NCI-H187 treated with DMSO at 0.1 percent for 48 hours (cell line): ENCODE measurements around the gene RIN2.

Source experiments
- DNase-seq: peaks from one replicate; lab custom pipeline; 2025; lab: John Stamatoyannopoulos, UW

RIN2 gene

GRCh38 chr20:19758133-19758500 lies at the start of gene RIN2:
Gene RIN2, plus strand, starts transcription at chr20:19758258. Its CDS starts 131,344 bp downstream, at chr20:19889602.
- no peak for DNase-seq

- no peak for DNase-seq
Measured at GRCh38 chr20:19709635-19710335, 48.3 kb upstream of the RIN2 start.

GRCh38 chr20:19710336-19711120 lies 47.5 kb upstream of the RIN2 start:
- no peak for DNase-seq

GRCh38 chr20:19711126-19711525 lies 46.9 kb upstream of the RIN2 start:
- DNase-seq = no peak

GRCh38 chr20:19712721-19713260 lies 45.3 kb upstream of the RIN2 start:
- no peak for DNase-seq

- no peak for DNase-seq
Measured at GRCh38 chr20:19713822-19714578, 44.1 kb upstream of the RIN2 start.

- no peak for DNase-seq
Measured at GRCh38 chr20:19714579-19714840, 43.5 kb upstream of the RIN2 start.

- DNase-seq = no peak
Measured at GRCh38 chr20:19715986-19716385, 42.1 kb upstream of the RIN2 start.

- DNase-seq = no peak
Measured at GRCh38 chr20:19718880-19719279, 39.2 kb upstream of the RIN2 start.

GRCh38 chr20:19720991-19721390 lies 37.1 kb upstream of the RIN2 start:
- no peak for DNase-seq

GRCh38 chr20:19723051-19723450 lies 35.0 kb upstream of the RIN2 start:
- DNase-seq = no peak

GRCh38 chr20:19723813-19724430 lies 34.1 kb upstream of the RIN2 start:
- DNase-seq = no peak

GRCh38 chr20:19725373-19725772 lies 32.7 kb upstream of the RIN2 start:
- no peak for DNase-seq

- no peak for DNase-seq
Measured at GRCh38 chr20:19725814-19726525, 32.1 kb upstream of the RIN2 start.

GRCh38 chr20:19727251-19727847 lies 30.7 kb upstream of the RIN2 start:
- DNase-seq = no peak

- no peak for DNase-seq
Measured at GRCh38 chr20:19729672-19730071, 28.4 kb upstream of the RIN2 start.

GRCh38 chr20:19730706-19731105 lies 27.4 kb upstream of the RIN2 start:
- no peak for DNase-seq

- DNase-seq = no peak
Measured at GRCh38 chr20:19734811-19735210, 23.2 kb upstream of the RIN2 start.

- no peak for DNase-seq
Measured at GRCh38 chr20:19735446-19735845, 22.6 kb upstream of the RIN2 start.

- DNase-seq = no peak
Measured at GRCh38 chr20:19737025-19737424, 21.0 kb upstream of the RIN2 start.

- DNase-seq = no peak
Measured at GRCh38 chr20:19738951-19739350, 19.1 kb upstream of the RIN2 start.
